Nephron progenitor cell (in vitro differentiated cells): Measurements from ENCODE around the gene SYTL3.
"Not testable (repeated sequence)": the region's sequence is repeated elsewhere in the genome, so short reads cannot be mapped to it uniquely, and the experiment has no call there.

Experiments used
- DNase-seq: peaks from one replicate; pipeline ENCODE4 v3.0.0; 2021
- H3K27ac Mint-ChIP-seq: 2 replicates; pipeline ENCODE4 v1.8.0; 2021; ENCODE audit warnings: mild to moderate bottlenecking, moderate library complexity, mixed read lengths
- H3K27me3 Mint-ChIP-seq: 2 replicates; pipeline ENCODE4 v1.8.0; 2021; ENCODE audit warnings: mild to moderate bottlenecking, low read depth, mixed read lengths; ENCODE audit not compliant: poor library complexity
- H3K36me3 Mint-ChIP-seq: 2 replicates; pipeline ENCODE4 v1.8.0; 2021; ENCODE audit warnings: low read depth, mixed read lengths
- H3K4me1 Mint-ChIP-seq: 2 replicates; pipeline ENCODE4 v1.8.0; 2021; ENCODE audit warnings: mixed read lengths
- H3K4me3 Mint-ChIP-seq: 2 replicates; pipeline ENCODE4 v1.8.0; 2021; ENCODE audit warnings: mild to moderate bottlenecking, moderate library complexity, mixed read lengths
- H3K9me3 Mint-ChIP-seq: 2 replicates; pipeline ENCODE4 v1.8.0; 2021; ENCODE audit warnings: mild to moderate bottlenecking, moderate library complexity, mixed read lengths
- CTCF ChIP-seq: fragments of 200-600 bp; sonication (generic); IDR thresholded peaks from 2 replicates; pipeline ENCODE4 v1.5.0; 2021; ENCODE audit warnings: antibody characterized with exemption

The SYTL3 gene

GRCh38 chr6:158627940-158628211 lies 22.0 kb upstream of the SYTL3 start:
- TF ChIP-seq CTCF: no peak
- H3K36me3 Mint-ChIP-seq: peaks cover 61% of the 10 kb centered on the region
- H3K27me3 Mint-ChIP-seq: no peaks in the 10 kb centered on the region
- peaks cover 76% of the 10 kb centered on the region for H3K4me1 Mint-ChIP-seq
- H3K9me3 Mint-ChIP-seq: no peaks in the 10 kb centered on the region
- DNase-seq: no peak
- peak overlapping the region; percentile 96 for H3K27ac Mint-ChIP-seq
- H3K4me3 Mint-ChIP-seq: peak overlapping the region; percentile 50

GRCh38 chr6:158628542-158628941 lies 21.3 kb upstream of the SYTL3 start:
- no peak overlapping the region for H3K27ac Mint-ChIP-seq
- H3K4me3 Mint-ChIP-seq: no peak overlapping the region
- no peak for TF ChIP-seq CTCF
- no peak for DNase-seq
- no peaks in the 10 kb centered on the region for H3K27me3 Mint-ChIP-seq
- no peaks in the 10 kb centered on the region for H3K9me3 Mint-ChIP-seq
- H3K4me1 Mint-ChIP-seq: peaks cover 73% of the 10 kb centered on the region
- peaks cover 62% of the 10 kb centered on the region for H3K36me3 Mint-ChIP-seq

- H3K9me3 Mint-ChIP-seq: no peaks in the 10 kb centered on the region
- peak overlapping the region; percentile 51 for H3K4me3 Mint-ChIP-seq
- H3K36me3 Mint-ChIP-seq: peaks cover 62% of the 10 kb centered on the region
- peak; percentile 48 for DNase-seq
- peak overlapping the region; percentile 87 for H3K27ac Mint-ChIP-seq
- H3K27me3 Mint-ChIP-seq: no peaks in the 10 kb centered on the region
- peaks cover 64% of the 10 kb centered on the region for H3K4me1 Mint-ChIP-seq
- TF ChIP-seq CTCF: peak; percentile 14
Observed at GRCh38 chr6:158629367-158630221, 20.3 kb upstream of the SYTL3 start.

- peak overlapping the region; percentile 97 for H3K27ac Mint-ChIP-seq
- DNase-seq: no peak
- H3K4me1 Mint-ChIP-seq: peaks cover 53% of the 10 kb centered on the region
- H3K36me3 Mint-ChIP-seq: peaks cover 66% of the 10 kb centered on the region
- no peak overlapping the region for H3K4me3 Mint-ChIP-seq
- TF ChIP-seq CTCF: no peak
- H3K27me3 Mint-ChIP-seq: no peaks in the 10 kb centered on the region
- no peaks in the 10 kb centered on the region for H3K9me3 Mint-ChIP-seq
Observed at GRCh38 chr6:158630938-158631616, 18.8 kb upstream of the SYTL3 start.

GRCh38 chr6:158631678-158632537 lies 17.9 kb upstream of the SYTL3 start:
- no peak for TF ChIP-seq CTCF
- H3K27me3 Mint-ChIP-seq: no peaks in the 10 kb centered on the region
- H3K4me3 Mint-ChIP-seq: no peak overlapping the region
- peak overlapping the region; percentile 97 for H3K27ac Mint-ChIP-seq
- DNase-seq: no peak
- no peaks in the 10 kb centered on the region for H3K9me3 Mint-ChIP-seq
- peaks cover 68% of the 10 kb centered on the region for H3K36me3 Mint-ChIP-seq
- peaks cover 45% of the 10 kb centered on the region for H3K4me1 Mint-ChIP-seq

- Mint-ChIP-seq H3K36me3 (peaks cover 70% of the 10 kb centered on the region), H3K27ac (peak overlapping the region; percentile 4), H3K4me1 (peaks cover 42% of the 10 kb centered on the region)
- H3K27me3 Mint-ChIP-seq, H3K9me3 Mint-ChIP-seq, DNase-seq, H3K4me3 Mint-ChIP-seq: not testable (repeated sequence)
Observed at GRCh38 chr6:158632538-158633119, 17.2 kb upstream of the SYTL3 start.
